Activated naive CD4-positive, alpha-beta T cell treated with anti-CD3 and anti-CD28 coated beads for 36 hours (primary cell): ENCODE results near the gene ITGAV. TPM values are rescaled to one million over a fixed set of nuclear protein-coding genes. Genes with fewer than 3 reads are reported as not detected.
A peak's percentile ranks its signal among the peaks of the same experiment; 100 is the strongest.

ENCODE experiments used
- CTCF ChIA-PET: fragments of 350-600 bp; sonication (Branson Sonifier 250); formaldehyde crosslinking; loops from one replicate; lab custom pipeline; 2021; ENCODE audit warnings: antibody characterized with exemption; lab: Charles Lee
- DNase-seq: peaks from one replicate; pipeline ENCODE4 v3.0.0-alpha.2; 2020
- H3K27ac Mint-ChIP-seq: one replicate; pipeline ENCODE4 v1.8.0; 2021; ENCODE audit warnings: mild to moderate bottlenecking, mixed read lengths
- H3K27me3 Mint-ChIP-seq: one replicate; pipeline ENCODE4 v1.8.0; 2021; ENCODE audit warnings: low read depth, mixed read lengths
- H3K36me3 Mint-ChIP-seq: one replicate; pipeline ENCODE4 v1.8.0; 2021; ENCODE audit warnings: low read depth, mixed read lengths
- H3K4me1 Mint-ChIP-seq: one replicate; pipeline ENCODE4 v1.8.0; 2021; ENCODE audit warnings: low read depth, mixed read lengths
- H3K4me3 Mint-ChIP-seq: one replicate; pipeline ENCODE4 v1.8.0; 2021; ENCODE audit warnings: mild to moderate bottlenecking, moderate library complexity, mixed read lengths
- H3K9me3 Mint-ChIP-seq: one replicate; pipeline ENCODE4 v1.8.0; 2021; ENCODE audit warnings: mixed read lengths
- intact Hi-C: fragments of 100-400 bp; cut with micrococcal nuclease; formaldehyde crosslinking; loops from one replicate; pipeline ENCODE4 v1.15.1; 2023
- total RNA-seq, 2 experiments: library from RNA; stranded (reverse); gene quantifications; one replicate each; pipeline ENCODE4 v1.2.3, GENCODE V29; 2021

Gene ITGAV
- 1 to 10 TPM; 4.5 to 5.0 TPM for total RNA-seq

DNA sequence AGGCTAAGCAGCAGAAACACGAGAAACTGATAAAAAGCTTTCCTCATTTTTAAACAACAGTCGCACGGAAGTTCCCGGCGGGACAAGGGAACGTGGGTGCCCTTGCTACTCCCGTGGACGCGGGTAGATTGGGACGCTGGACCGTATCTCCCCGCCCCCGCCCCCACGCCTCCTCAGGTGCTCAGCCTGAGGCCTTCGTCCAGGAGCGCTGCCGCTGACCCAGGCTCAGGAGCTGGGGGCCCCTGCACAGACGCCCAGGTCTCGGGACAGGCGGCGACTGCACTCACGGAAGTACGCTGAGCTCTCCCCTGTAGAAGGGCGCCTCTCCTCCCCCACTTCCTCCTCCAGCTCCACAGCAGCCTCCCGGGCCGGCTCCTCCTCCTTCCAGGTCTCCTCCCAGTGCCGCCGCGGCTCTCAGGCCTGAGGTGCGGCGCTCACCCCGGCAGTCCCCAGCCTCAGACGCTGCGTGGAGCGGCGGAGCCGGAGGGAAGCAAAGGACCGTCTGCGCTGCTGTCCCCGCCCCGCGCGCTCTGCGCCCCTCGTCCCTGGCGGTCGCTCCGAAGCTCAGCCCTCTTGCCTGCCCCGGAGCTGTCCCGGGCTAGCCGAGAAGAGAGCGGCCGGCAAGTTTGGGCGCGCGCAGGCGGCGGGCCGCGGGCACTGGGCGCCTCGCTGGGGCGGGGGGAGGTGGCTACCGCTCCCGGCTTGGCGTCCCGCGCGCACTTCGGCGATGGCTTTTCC, at the start of gene ITGAV:
TSS of gene ITGAV (plus strand) at position 445 of the 738 bp plus-strand sequence. CDS start at position 728, 283 bp downstream.
- DNase-seq = peak; percentile 88
- Mint-ChIP-seq H3K36me3 (no peaks in the 10 kb centered on the region), H3K9me3 (no peaks in the 10 kb centered on the region), H3K4me1 (peaks cover 23% of the 10 kb centered on the region), H3K27ac (peak within 1 kb of the TSS; percentile 71), H3K4me3 (peak within 1 kb of the TSS; percentile 84), H3K27me3 (no peaks in the 10 kb centered on the region)
- intact Hi-C loops = loop anchor here (1.0 to 5.0 kb wide), 5 partner anchors 52 to 857 kb away; partner anchors contain the start of gene ZC3H15
- CTCF ChIA-PET = interaction anchor here (0.6 to 1.5 kb wide), 4 partner anchors 52 to 361 kb away, joined by 3 to 12 read pairs (median 6); no protein-coding TSS in a partner anchor

DNA sequence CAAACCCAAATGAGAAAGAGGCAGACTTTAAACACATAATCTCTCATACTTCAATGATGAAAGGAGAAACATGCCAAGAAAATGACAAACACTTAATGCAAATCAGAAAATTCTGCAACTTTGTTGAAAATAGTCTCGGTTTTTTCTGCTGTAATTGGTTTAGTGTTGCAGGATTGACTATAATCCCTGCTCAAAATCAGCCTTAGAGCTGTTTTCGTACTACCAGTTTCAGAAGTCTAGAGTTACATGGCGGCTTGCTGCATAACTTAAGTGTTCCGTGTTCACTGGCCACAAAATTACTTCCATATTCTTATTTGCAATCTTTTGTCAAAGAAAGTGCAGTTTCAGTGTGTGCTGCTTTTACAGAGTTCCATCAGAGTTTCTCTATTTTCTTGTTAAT, 48.9 kb upstream of the ITGAV start:
- CTCF ChIA-PET = no interaction called here
- intact Hi-C loops = no loop called here
- DNase-seq = no peak
- Mint-ChIP-seq H3K9me3 (no peaks in the 10 kb centered on the region), H3K4me1 (no peaks in the 10 kb centered on the region), H3K36me3 (no peaks in the 10 kb centered on the region), H3K4me3 (no peak overlapping the region), H3K27me3 (peaks cover 6% of the 10 kb centered on the region), H3K27ac (no peak overlapping the region)

DNA sequence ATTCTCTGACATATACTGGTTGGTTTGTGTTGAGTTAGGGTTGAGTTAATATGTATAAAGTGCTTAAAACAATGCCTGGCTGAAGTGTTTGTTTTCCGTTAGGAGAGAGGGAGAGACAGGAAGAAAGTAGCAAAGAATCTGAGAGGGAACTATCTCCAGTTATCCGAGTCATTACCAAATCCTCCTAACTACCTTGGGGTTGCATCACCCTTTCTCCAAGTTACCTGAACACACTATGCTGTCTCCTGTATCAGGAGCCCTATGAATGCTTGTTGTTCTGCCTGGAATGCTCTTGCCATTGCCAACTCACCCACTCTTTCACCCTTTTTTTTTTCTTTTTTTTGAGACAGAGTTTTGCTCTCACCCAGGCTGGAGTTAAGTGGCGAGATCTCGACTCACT, 47.9 kb upstream of the ITGAV start:
- no peak for DNase-seq
- no peak overlapping the region for H3K4me3 Mint-ChIP-seq
- peaks cover 6% of the 10 kb centered on the region for H3K27me3 Mint-ChIP-seq

DNA sequence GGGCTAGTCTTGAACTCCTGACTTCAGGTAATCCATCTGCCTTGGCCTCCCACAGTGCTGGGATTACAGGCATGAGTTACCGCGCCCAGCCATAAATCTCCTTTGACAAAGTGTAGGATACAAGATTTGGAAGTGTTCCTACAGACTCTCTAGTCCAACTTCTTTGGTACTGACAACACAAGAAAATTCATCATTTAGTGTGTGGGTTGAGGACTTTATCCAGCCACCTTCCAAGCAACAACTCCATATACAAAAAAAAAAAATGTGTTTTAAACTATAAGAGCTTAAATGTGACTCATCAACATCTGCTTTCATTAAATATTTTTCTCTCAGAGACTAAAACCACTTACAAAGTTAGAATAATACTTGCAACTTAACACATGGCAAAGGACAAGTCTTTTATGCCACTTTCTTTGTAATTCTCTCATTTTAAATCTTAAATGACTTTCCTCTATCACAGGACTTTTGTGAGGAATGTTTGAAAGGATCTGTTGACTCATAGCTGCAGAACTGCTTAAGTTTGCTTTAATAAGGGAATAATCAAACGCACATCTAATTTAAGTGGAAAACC, 46.2 kb upstream of the ITGAV start:
- no peaks in the 10 kb centered on the region for H3K9me3 Mint-ChIP-seq
- no peak overlapping the region for H3K4me3 Mint-ChIP-seq
- DNase-seq = no peak
- H3K36me3 Mint-ChIP-seq = no peaks in the 10 kb centered on the region
- H3K27ac Mint-ChIP-seq = no peak overlapping the region
- intact Hi-C loops = no loop called here
- peaks cover 6% of the 10 kb centered on the region for H3K27me3 Mint-ChIP-seq
- CTCF ChIA-PET = no interaction called here
- H3K4me1 Mint-ChIP-seq = no peaks in the 10 kb centered on the region

More for the DNA sequence above, 47.9 kb upstream of the ITGAV start:
- H3K4me1 Mint-ChIP-seq = no peaks in the 10 kb centered on the region
- no peaks in the 10 kb centered on the region for H3K36me3 Mint-ChIP-seq
- no peaks in the 10 kb centered on the region for H3K9me3 Mint-ChIP-seq
- CTCF ChIA-PET = no interaction called here
- no peak overlapping the region for H3K27ac Mint-ChIP-seq
- intact Hi-C loops = no loop called here

DNA sequence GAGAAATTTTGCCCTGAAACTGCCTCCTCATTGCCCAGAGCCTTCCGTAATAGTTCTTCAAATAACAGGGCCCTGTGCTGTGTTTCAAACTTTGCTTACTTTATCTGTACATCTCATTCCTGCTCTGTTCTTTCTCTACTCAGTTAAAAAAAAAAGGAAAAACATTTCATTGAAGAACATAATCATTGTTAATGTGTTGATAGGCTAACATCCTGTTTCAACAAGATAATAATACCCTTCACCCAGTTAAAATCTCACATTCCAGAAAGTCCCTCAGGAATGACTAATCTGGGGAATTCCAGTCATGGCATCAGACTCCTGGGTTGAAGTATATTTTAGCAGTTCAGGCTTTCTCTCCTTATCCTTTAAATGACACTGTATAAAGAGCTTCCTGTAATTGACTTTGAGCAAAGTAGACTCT, 45.6 kb upstream of the ITGAV start:
- Mint-ChIP-seq H3K4me3 (no peak overlapping the region), H3K4me1 (no peaks in the 10 kb centered on the region), H3K27me3 (peaks cover 6% of the 10 kb centered on the region), H3K27ac (no peak overlapping the region), H3K9me3 (no peaks in the 10 kb centered on the region), H3K36me3 (no peaks in the 10 kb centered on the region)
- intact Hi-C loops = no loop called here
- CTCF ChIA-PET = interaction anchor here (0.6 kb wide), 1 partner anchor 45 kb away, joined by 3 read pairs; no protein-coding TSS in a partner anchor
- DNase-seq = no peak

DNA sequence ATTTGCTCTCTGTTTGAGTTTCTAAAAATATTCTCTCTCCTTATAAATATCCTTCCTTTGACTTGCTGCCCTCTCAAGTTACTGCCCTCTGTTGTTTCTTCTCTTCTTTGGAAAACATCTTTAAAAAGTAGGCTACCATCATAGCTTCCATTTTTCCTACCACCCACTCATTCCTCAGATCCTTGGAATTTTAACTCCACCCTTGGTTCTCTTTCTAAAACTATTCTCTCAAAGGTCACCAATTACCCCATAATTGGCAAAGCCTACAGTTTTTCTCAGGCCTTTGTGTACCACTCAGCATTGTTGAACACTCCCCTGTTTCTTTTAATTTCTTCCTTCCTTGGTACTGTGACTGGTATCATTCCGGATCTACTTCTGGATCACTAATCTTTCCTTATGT, 43.0 kb upstream of the ITGAV start:
- Mint-ChIP-seq H3K4me3 (no peak overlapping the region), H3K4me1 (no peaks in the 10 kb centered on the region), H3K36me3 (no peaks in the 10 kb centered on the region), H3K27me3 (peaks cover 8% of the 10 kb centered on the region), H3K27ac (no peak overlapping the region), H3K9me3 (no peaks in the 10 kb centered on the region)
- DNase-seq = no peak
- intact Hi-C loops = no loop called here
- CTCF ChIA-PET = no interaction called here

DNA sequence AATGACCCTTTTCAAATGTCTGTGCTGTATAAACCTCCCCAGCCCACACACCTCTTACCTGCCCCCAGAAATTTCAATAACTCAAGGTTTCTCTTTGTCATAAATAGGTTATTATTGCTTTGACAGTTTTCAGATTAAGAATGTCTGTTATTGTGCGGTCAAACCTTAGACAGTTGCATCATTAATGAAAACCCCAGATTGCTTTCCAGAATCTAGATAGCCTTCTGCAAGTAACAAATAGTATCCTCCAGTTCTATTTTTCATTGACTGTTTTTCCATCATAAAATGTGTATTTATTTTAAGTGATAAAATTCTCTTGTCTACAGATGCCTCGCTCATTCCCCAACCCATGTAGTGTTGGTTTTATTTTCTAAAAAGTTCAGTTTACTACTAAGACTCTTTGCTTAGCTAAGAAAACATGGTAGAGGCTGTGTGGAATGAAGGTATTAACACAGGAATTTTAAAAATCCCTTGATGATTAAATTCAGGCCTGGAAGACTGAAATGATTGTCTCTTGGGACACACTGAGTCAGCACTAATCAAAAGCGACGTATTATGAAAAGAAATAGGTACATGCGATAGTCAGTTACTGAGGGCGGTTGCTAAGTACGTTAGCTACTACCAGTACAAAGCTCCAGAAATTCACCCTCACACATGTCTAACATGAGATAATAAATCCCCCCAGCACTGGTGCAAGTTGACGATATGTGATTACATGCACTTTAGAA, 38.4 kb upstream of the ITGAV start:
- H3K27ac Mint-ChIP-seq = no peak overlapping the region
- CTCF ChIA-PET = no interaction called here

DNA sequence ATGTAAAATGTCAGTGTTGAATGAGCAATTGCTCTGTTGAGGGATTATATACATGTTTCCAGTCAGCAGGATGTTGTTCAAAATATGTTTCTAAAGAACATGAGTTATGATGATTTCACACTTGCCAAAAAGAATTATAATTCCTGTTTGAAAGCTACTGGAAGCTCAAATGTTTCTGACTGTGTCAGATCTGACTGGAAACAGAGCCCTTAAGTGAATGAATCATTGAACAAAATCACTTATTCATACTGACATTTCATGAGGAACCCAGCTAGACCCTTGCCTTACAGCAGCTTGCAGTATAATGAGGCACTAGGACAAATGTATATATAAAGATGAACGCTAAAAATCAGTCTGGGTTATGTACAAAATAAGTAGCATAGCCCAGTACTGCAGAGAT, 35.4 kb upstream of the ITGAV start:
- Mint-ChIP-seq H3K4me3 (no peak overlapping the region), H3K4me1 (no peaks in the 10 kb centered on the region), H3K27me3 (peaks cover 8% of the 10 kb centered on the region), H3K27ac (no peak overlapping the region), H3K36me3 (no peaks in the 10 kb centered on the region), H3K9me3 (no peaks in the 10 kb centered on the region)
- no peak for DNase-seq
- CTCF ChIA-PET = interaction anchor here (1.7 kb wide), 1 partner anchor 89 kb away, joined by 4 read pairs; no protein-coding TSS in a partner anchor
- intact Hi-C loops = no loop called here

More for the DNA sequence above, 38.4 kb upstream of the ITGAV start:
- no peak overlapping the region for H3K4me3 Mint-ChIP-seq
- no peaks in the 10 kb centered on the region for H3K9me3 Mint-ChIP-seq
- DNase-seq = no peak
- intact Hi-C loops = no loop called here
- no peaks in the 10 kb centered on the region for H3K36me3 Mint-ChIP-seq
- peaks cover 8% of the 10 kb centered on the region for H3K27me3 Mint-ChIP-seq
- H3K4me1 Mint-ChIP-seq = no peaks in the 10 kb centered on the region

DNA sequence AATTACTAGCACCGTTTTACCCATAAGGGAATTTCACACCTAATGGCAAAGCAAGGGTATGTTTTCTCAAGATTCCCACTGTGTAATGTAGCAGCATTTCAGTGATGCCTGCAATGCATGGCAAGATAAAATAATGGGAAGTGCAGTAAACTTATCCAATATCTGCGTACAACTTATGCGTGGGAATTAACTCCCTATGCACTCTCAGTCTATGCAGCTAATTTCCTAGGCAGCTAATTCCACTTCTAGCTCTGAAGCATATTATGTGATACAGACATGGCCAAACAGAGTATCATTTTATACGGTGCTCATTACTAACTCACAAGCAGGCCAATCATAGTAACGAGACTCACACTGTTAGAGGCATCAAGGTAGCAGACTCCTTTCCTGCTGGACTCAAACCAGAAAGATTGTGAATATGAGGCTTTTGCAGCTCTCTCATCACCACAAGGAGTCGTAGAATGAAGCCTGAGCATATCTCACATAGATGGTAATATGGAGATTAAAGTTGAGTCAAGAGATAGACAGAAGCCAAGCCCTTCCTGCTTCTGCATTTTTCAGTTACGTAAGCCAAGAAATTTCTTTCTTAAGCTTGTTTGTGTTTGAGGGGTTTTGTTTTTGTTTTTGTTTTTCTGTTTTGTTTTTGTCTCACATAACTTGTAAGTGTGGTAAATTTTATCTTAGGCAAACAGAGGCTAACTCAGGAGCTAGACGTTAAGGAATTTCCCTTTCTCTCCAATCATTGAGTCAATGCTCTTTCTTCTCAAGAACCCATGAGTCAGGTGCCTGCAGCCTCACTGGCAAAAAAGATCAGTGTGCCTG, 34.8 kb upstream of the ITGAV start:
- Mint-ChIP-seq H3K4me1 (no peaks in the 10 kb centered on the region), H3K9me3 (no peaks in the 10 kb centered on the region)

DNA sequence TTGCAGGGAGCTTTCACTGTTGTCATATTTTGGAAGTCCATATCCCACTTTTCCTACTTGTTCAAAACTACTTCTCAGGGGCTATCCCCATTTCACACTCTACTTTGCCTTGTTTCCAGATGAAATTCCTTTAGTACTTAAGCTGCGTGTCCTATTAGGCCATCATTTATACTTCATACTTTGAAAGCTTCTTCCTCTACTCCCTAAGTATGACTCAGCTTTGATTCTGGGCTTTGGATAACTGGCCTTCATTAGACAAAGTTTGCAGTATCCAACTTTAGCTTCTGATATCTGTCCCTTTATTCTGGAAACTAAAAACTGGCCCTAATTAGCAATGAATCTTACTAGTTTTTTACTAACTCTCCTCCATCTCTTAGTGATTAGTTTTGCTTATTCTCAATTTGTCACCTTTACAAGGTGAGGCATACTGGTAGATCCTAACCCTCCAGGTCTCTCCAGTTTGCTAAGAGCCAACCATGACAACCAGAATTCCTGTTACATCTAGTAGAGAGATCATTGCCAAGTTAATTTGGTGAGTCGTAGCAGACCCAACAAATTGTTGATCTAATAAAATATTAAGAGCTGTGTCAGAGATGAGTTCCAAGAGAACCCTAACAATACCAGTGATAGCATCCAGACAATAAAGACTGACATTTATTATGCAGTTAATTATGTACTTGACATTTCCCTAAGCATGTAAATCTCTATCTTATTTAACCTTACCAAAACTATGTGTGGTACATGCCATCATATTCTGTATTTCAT, 31.2 kb upstream of the ITGAV start:
- intact Hi-C loops = no loop called here
- DNase-seq = no peak
- Mint-ChIP-seq H3K4me1 (no peaks in the 10 kb centered on the region), H3K9me3 (peaks cover 2% of the 10 kb centered on the region), H3K27ac (no peak overlapping the region), H3K4me3 (no peak overlapping the region), H3K36me3 (no peaks in the 10 kb centered on the region), H3K27me3 (peaks cover 13% of the 10 kb centered on the region)
- CTCF ChIA-PET = no interaction called here

More for the DNA sequence above, 34.8 kb upstream of the ITGAV start:
- DNase-seq = no peak
- CTCF ChIA-PET = interaction anchor here (0.7 to 1.7 kb wide), 2 partner anchors 88 to 292 kb away, joined by 3 to 4 read pairs; no protein-coding TSS in a partner anchor
- no peaks in the 10 kb centered on the region for H3K36me3 Mint-ChIP-seq
- peaks cover 7% of the 10 kb centered on the region for H3K27me3 Mint-ChIP-seq
- no peak overlapping the region for H3K4me3 Mint-ChIP-seq
- intact Hi-C loops = no loop called here
- no peak overlapping the region for H3K27ac Mint-ChIP-seq

DNA sequence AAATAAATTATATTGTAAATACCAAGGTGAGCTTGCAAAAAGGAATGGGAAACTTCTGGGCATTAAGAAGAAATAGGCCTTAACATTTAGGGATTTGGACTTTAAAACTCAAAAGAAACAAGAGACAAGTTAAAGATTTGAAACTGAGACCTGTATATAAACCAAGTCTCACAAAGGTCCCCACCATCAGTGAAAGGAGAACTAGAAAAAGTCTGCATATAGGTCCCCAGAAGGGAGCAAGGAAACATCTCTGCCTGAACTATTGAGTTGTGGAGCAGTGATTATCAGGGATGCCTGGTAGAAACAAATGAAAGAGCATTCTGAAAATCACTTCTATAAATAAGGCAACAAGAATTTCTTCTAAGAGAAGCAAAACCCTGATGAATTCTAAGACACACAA, 30.5 kb upstream of the ITGAV start:
- H3K36me3 Mint-ChIP-seq = no peaks in the 10 kb centered on the region
- no peak overlapping the region for H3K4me3 Mint-ChIP-seq
- H3K9me3 Mint-ChIP-seq = peaks cover 2% of the 10 kb centered on the region
- no peaks in the 10 kb centered on the region for H3K4me1 Mint-ChIP-seq
- CTCF ChIA-PET = no interaction called here
- no peak overlapping the region for H3K27ac Mint-ChIP-seq
- peaks cover 13% of the 10 kb centered on the region for H3K27me3 Mint-ChIP-seq
- no peak for DNase-seq
- intact Hi-C loops = no loop called here
